Liver (tissue), 9 donors: ENCODE data around the gene ACD. TPM values are rescaled to one million over a fixed set of nuclear protein-coding genes. Genes with fewer than 3 reads are reported as not detected.

ENCODE experiments used
- DNase-seq: peaks from one replicate; pipeline ENCODE4 v3.0.0-alpha.2; 2017; ENCODE audit warnings: low spot score
- H3K27ac ChIP-seq, 2 donors: one replicate each; pipeline ENCODE4 v1.7.0; 2013; ENCODE audit warnings: inconsistent platforms in 2 of 2, low read length in 2 of 2, control low read depth in 1 of 2, low read depth in 1 of 2, mild to moderate bottlenecking in 1 of 2
- H3K27me3 ChIP-seq, 4 donors: one replicate each; pipeline versions ENCODE4 v1.6.1 to v1.7.0; 2013; ENCODE audit warnings: low read length in 3 of 4, inconsistent platforms in 1 of 4, mild to moderate bottlenecking in 1 of 4, moderate library complexity in 1 of 4; ENCODE audit not compliant: control insufficient read depth in 4 of 4, insufficient read depth in 4 of 4
- H3K36me3 ChIP-seq, 4 donors: one replicate each; pipeline versions ENCODE4 v1.6.1 to v1.7.0; 2013; ENCODE audit warnings: low read length in 3 of 4, mild to moderate bottlenecking in 3 of 4, low read depth in 1 of 4, moderate library complexity in 1 of 4; ENCODE audit not compliant: control insufficient read depth in 4 of 4, insufficient read depth in 3 of 4
- H3K4me1 ChIP-seq, 4 donors: one replicate each; pipeline versions ENCODE4 v1.6.1 to v1.7.0; 2013; ENCODE audit warnings: low read length in 3 of 4, mild to moderate bottlenecking in 3 of 4, moderate library complexity in 1 of 4; ENCODE audit not compliant: control insufficient read depth in 4 of 4, insufficient read depth in 4 of 4
- H3K4me3 ChIP-seq, 3 donors: one replicate each; pipeline versions ENCODE4 v1.6.1 to v1.7.0; 2013; ENCODE audit warnings: low read length in 3 of 3, control low read depth in 1 of 3, low read depth in 1 of 3, mild to moderate bottlenecking in 1 of 3
- H3K9ac ChIP-seq, 2 donors: one replicate each; pipeline ENCODE4 v1.7.0; 2013; ENCODE audit warnings: low read length in 2 of 2, mild to moderate bottlenecking in 2 of 2, moderate library complexity in 2 of 2, control low read depth in 1 of 2, low read depth in 1 of 2
- H3K9me3 ChIP-seq, 4 donors: one replicate each; pipeline versions ENCODE4 v1.6.1 to v1.7.0; 2013; ENCODE audit warnings: low read length in 3 of 4; ENCODE audit not compliant: control insufficient read depth in 4 of 4
- ATF3 ChIP-seq: IDR thresholded peaks from 2 replicates; pipeline ENCODE4 v1.6.1; 2016; ENCODE audit warnings: antibody characterized with exemption
- CTCF ChIP-seq: fragments of 150-350 bp; IDR thresholded peaks from 2 replicates; pipeline ENCODE4 v1.5.1; 2017; ENCODE audit warnings: improper control_type of control experiment, low read depth, low read length; ENCODE audit not compliant: missing input control
- EGR1 ChIP-seq, 2 donors: IDR thresholded peaks; 2 replicates each; pipeline ENCODE4 v1.6.1; 2016 to 2018; ENCODE audit warnings: antibody characterized with exemption in 2 of 2, low read depth in 2 of 2
- FOXA1 ChIP-seq: IDR thresholded peaks from 2 replicates; pipeline ENCODE4 v1.6.1; 2016; ENCODE audit warnings: antibody characterized with exemption
- FOXA2 ChIP-seq: IDR thresholded peaks from 2 replicates; pipeline ENCODE4 v1.6.1; 2016; ENCODE audit warnings: antibody characterized with exemption
- GABPA ChIP-seq, 2 donors: IDR thresholded peaks in 1 of 2; conservative IDR thresholded peaks in 1 of 2; 2 replicates each; pipeline ENCODE4 v1.6.1; 2016; ENCODE audit warnings: antibody characterized with exemption in 2 of 2, mild to moderate bottlenecking in 1 of 2, moderate library complexity in 1 of 2
- HNF4A ChIP-seq, 2 donors: conservative IDR thresholded peaks; 2 replicates each; pipeline ENCODE4 v1.6.1; 2016; ENCODE audit warnings: antibody characterized with exemption in 2 of 2, mild to moderate bottlenecking in 2 of 2
- HNF4G ChIP-seq: IDR thresholded peaks from 2 replicates; pipeline ENCODE4 v1.6.1; 2016; ENCODE audit warnings: antibody characterized with exemption
- JUND ChIP-seq, 2 donors: IDR thresholded peaks; 2 replicates each; pipeline ENCODE4 v1.6.1; 2016; ENCODE audit warnings: antibody characterized with exemption in 2 of 2
- MAX ChIP-seq: IDR thresholded peaks from 2 replicates; pipeline ENCODE4 v1.6.1; 2016; ENCODE audit warnings: antibody characterized with exemption
- NR2F2 ChIP-seq: IDR thresholded peaks from 2 replicates; pipeline ENCODE4 v1.6.1; 2016; ENCODE audit warnings: antibody characterized with exemption
- RAD21 ChIP-seq, 2 donors: IDR thresholded peaks; 2 replicates each; pipeline ENCODE4 v1.6.1; 2016; ENCODE audit warnings: antibody characterized with exemption in 2 of 2, mild to moderate bottlenecking in 2 of 2
- REST ChIP-seq: IDR thresholded peaks from 2 replicates; pipeline ENCODE4 v1.6.1; 2016; ENCODE audit warnings: antibody characterized with exemption, mild to moderate bottlenecking
- RXRA ChIP-seq, 2 donors: IDR thresholded peaks; 2 replicates each; pipeline ENCODE4 v1.6.1; 2017 to 2018; ENCODE audit warnings: antibody characterized with exemption in 2 of 2, mild to moderate bottlenecking in 1 of 2
- SP1 ChIP-seq: IDR thresholded peaks from 2 replicates; pipeline ENCODE4 v1.6.1; 2018; ENCODE audit warnings: antibody characterized with exemption, mild to moderate bottlenecking
- YY1 ChIP-seq: IDR thresholded peaks from 2 replicates; pipeline ENCODE4 v1.6.1; 2016; ENCODE audit warnings: antibody characterized with exemption, mild to moderate bottlenecking
- ZBTB33 ChIP-seq: IDR thresholded peaks from 2 replicates; pipeline ENCODE4 v1.6.1; 2016; ENCODE audit warnings: antibody characterized with exemption
- WGBS: extraction: QIAGEN DNeasy Blood & Tissue Kit; methylation state at CpG from one replicate; pipeline ENCODE4 v1.1.7; 2013; 5-methylcytosine and 5-hydroxymethylcytosine counted together
- polyA plus RNA-seq, 2 donors: library from polyadenylated mRNA; stranded (reverse) in 1 of 2; unstranded in 1 of 2; fragments of 200-250 nt in 1 of 2; fragments of >200 nt in 1 of 2; fragmentation: Nextera tagmentation in 1 of 2; extraction: Ambion mirVana in 1 of 2; gene quantifications; one replicate each; pipeline versions ENCODE4 v1.2.1 to v1.2.3, GENCODE V29; 2013 to 2015
- total RNA-seq, 2 donors: library from RNA; depleted of rRNA; stranded (reverse); fragments of >200 nt; gene quantifications; one replicate each; pipeline ENCODE4 v1.2.3, GENCODE V29; 2014
- donor health status: healthy.
- donor health status: healthy.
- donor health status: healthy.
- donor health status: healthy.
- donor health status: healthy.

ACD gene
- total and polyA plus RNA-seq, 4 donors: 4.3 to 5.6 (median 5.1) TPM

GRCh38 chr16:67660564-67661028 is 536 bp upstream of the ACD start, which contains the start of gene PARD6A:
Gene PARD6A (plus strand): TSS chr16:67660960. CDS start chr16:67661039, 79 bp downstream.
- TF ChIP-seq GABPA (IDR thresholded peaks at IDR 0.05 in 1 of 2, conservative IDR thresholded peaks at IDR 0.05 in 1 of 2) (no peak), CTCF (peak; percentile 18), YY1 (peak; percentile 5), HNF4G (no peak), JUND (IDR thresholded peaks at IDR 0.05) (peak in 1 of 2 donors; percentile 52), HNF4A (conservative IDR thresholded peaks at IDR 0.05) (peak in 1 of 2 donors; percentile 6), ATF3 (peak; percentile 83)
- Histone ChIP-seq H3K27me3 (no peaks in the 10 kb centered on the region), H3K36me3 (peaks cover 0 to 1% (median 0%) of the 10 kb centered on the region in 4 donors), H3K9me3 (no peaks in the 10 kb centered on the region), H3K9ac (peak within 1 kb of the TSS; percentile 36 to 79), H3K4me1 (peaks cover 11 to 52% (median 37%) of the 10 kb centered on the region in 4 donors), H3K4me3 (peak within 1 kb of the TSS; percentile 73 to 98 (median 77)), H3K27ac (peak within 1 kb of the TSS; percentile 91 to 98)
- DNase-seq: peak; percentile 83
- under 1% methylated on average over 48 of the region's 48 CpGs for WGBS

GRCh38 chr16:67658849-67659674 is 998 bp downstream of the ACD start:
- Histone ChIP-seq H3K4me3 (peak overlapping the region; percentile 73 to 98 (median 77)), H3K27me3 (no peaks in the 10 kb centered on the region), H3K27ac (no peak overlapping the region), H3K4me1 (peaks cover 11 to 50% (median 34%) of the 10 kb centered on the region in 4 donors), H3K36me3 (peaks cover 0 to 1% (median 0%) of the 10 kb centered on the region in 4 donors), H3K9me3 (no peaks in the 10 kb centered on the region), H3K9ac (peak overlapping the region in 1 of 2 donors; percentile 36)
- TF ChIP-seq EGR1 (IDR thresholded peaks at IDR 0.05; ENCODE audit: low read depth in 2 of 2) (no peak), FOXA2 (no peak), ZBTB33 (no peak), YY1 (no peak), ATF3 (no peak), REST (no peak), MAX (no peak), HNF4G (no peak), RXRA (IDR thresholded peaks at IDR 0.05) (no peak), FOXA1 (no peak), SP1 (no peak), NR2F2 (no peak), RAD21 (IDR thresholded peaks at IDR 0.05) (no peak), GABPA (IDR thresholded peaks at IDR 0.05 in 1 of 2, conservative IDR thresholded peaks at IDR 0.05 in 1 of 2) (no peak), CTCF (no peak), JUND (IDR thresholded peaks at IDR 0.05) (no peak)
- no peak for DNase-seq
- WGBS: 46% methylated on average over 21 of the region's 21 CpGs
